Measurements from ENCODE around the gene MDN1.
"Not testable (repeated sequence)": the region's sequence is repeated elsewhere in the genome, so short reads cannot be mapped to it uniquely, and the experiment has no call there.

The MDN1 gene

GRCh38 chr6:89675949-89676748, 143.4 kb downstream of the MDN1 start:
- DNase-seq, result no peak

GRCh38 chr6:89670935-89671565, 148.5 kb downstream of the MDN1 start:
- DNase-seq, result no peak
- in situ Hi-C loops (cut with MboI; ENCODE audit: low pct_unique_long_range_greater_than_20kb, low sequenced_read_pairs), result no loop called here

More at GRCh38 chr6:89675949-89676748, 143.4 kb downstream of the MDN1 start:
- in situ Hi-C loops (cut with MboI; ENCODE audit: low pct_unique_long_range_greater_than_20kb, low sequenced_read_pairs), result no loop called here

- in situ Hi-C loops (cut with MboI; ENCODE audit: low pct_unique_long_range_greater_than_20kb, low sequenced_read_pairs), result no loop called here
- DNase-seq, result no peak
Observed at GRCh38 chr6:89669002-89669401, 150.6 kb downstream of the MDN1 start.

DNA sequence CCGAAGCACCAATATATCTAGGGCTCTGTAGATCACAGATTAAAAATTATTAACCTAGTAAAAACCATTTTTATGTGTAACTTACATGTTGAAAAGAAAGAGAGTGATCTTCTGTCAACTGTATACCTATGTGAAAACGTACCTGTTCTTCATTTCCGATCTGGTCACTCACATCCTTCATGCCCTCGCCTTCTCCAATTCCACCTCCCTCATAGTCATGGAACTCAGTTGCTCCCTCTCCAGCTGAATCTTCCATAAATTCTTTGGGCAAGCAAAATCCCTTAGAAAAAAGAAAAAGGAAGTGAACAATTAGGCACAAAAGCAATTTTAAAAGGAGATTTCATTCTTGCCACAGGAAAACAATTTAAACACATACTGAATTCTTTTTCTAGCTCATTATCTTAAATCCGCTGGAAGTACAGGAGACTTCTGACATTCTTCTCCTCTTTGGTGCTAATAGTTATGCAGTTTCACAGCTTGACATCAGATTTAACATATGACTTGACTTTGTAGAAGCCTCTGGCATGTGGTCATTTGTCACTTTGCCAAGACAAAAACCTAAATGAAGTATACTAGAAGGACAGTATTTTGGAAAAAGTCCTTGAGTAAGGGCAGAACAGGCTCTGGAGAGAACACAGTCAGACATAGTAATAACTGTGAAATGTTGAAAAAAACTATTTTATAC, 151.6 kb downstream of the MDN1 start:
- DNase-seq, result no peak
- in situ Hi-C loops (cut with MboI; ENCODE audit: low pct_unique_long_range_greater_than_20kb, low sequenced_read_pairs), result no loop called here

DNA sequence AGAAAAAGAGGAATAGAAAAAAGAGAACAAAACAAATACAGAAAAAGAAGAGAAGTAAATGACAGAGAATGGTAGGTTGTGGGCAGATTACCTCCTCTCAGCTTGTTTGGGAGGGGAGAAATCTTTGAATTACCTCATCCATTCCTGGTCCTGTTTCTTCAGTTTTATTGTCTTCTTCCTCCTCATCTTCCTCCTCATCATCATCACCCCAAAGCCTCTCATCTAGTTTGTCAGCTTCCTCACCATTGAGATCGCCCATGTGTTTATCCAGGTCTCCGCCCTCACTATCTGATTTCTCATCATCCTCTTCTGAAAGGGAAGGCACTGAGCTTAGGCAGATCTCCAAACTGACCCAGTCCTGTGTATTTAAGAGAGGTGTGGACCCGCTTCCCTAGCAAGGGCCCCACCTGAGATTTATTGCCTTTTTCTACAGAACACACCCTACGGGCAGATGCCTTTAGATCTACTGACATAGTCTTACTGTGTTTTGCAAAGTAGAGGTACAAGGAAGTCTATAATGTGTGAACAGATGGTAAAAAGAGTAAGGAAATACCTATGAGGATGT, 156.9 kb downstream of the MDN1 start:
- no peak for DNase-seq
- in situ Hi-C loops (cut with MboI; ENCODE audit: low pct_unique_long_range_greater_than_20kb, low sequenced_read_pairs), result no loop called here

- DNase-seq, result no peak
- in situ Hi-C loops (cut with MboI; ENCODE audit: low pct_unique_long_range_greater_than_20kb, low sequenced_read_pairs), result no loop called here
Observed at GRCh38 chr6:89661559-89661958, 158.0 kb downstream of the MDN1 start.

GRCh38 chr6:89660981-89661380, 158.6 kb downstream of the MDN1 start:
- DNase-seq, result no peak
- in situ Hi-C loops (cut with MboI; ENCODE audit: low pct_unique_long_range_greater_than_20kb, low sequenced_read_pairs), result no loop called here

- DNase-seq, result no peak
- in situ Hi-C loops (cut with MboI; ENCODE audit: low pct_unique_long_range_greater_than_20kb, low sequenced_read_pairs), result no loop called here
Observed at GRCh38 chr6:89657445-89658158, 162.0 kb downstream of the MDN1 start.

- in situ Hi-C loops (cut with MboI; ENCODE audit: low pct_unique_long_range_greater_than_20kb, low sequenced_read_pairs), result no loop called here
- DNase-seq, result no peak
Observed at GRCh38 chr6:89655122-89655521, 164.5 kb downstream of the MDN1 start.

DNA sequence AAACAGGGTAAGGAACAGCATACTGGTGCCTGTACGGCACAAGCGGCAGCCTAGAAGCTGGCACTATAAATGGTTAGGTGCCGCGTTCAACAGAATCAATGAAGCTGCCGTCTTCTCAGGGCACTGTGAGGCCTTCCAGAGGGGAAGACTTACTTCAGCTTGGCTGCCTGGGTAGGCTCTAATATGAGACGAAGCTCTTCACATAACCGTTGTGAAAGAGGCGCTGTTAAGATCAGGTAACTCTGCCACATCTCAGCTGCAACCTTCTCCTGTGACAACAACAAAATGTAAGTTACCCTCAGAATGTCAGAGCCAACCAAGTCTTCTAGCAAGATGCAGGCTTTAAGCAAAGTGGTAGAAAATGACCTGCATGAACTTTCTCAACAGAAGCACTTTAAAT, 169.0 kb downstream of the MDN1 start:
- in situ Hi-C loops (cut with MboI; ENCODE audit: low pct_unique_long_range_greater_than_20kb, low sequenced_read_pairs), result no loop called here
- no peak for DNase-seq

DNA sequence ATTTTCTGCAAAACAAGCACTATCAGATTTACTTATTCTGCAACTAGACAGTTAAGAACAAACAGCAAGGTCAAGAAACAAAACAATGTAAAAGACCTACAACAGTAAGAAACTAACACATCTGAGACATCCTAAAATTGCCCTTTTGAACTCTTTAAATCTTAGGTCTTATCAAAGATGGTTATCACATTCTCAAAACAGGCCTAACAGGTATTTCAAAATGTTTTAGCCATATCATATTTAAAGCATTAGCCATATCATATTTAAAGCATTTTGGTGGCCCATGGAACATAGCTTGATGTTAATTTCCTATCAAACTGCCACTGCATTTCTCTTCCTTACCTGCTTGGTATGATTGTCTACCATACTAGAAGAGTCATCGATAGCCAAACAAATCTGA, 169.9 kb downstream of the MDN1 start:
- DNase-seq, result no peak
- in situ Hi-C loops (cut with MboI; ENCODE audit: low pct_unique_long_range_greater_than_20kb, low sequenced_read_pairs), result no loop called here

- DNase-seq, result no peak
- in situ Hi-C loops (cut with MboI; ENCODE audit: low pct_unique_long_range_greater_than_20kb, low sequenced_read_pairs), result no loop called here
Observed at GRCh38 chr6:89644864-89645263, 174.7 kb downstream of the MDN1 start.

DNA sequence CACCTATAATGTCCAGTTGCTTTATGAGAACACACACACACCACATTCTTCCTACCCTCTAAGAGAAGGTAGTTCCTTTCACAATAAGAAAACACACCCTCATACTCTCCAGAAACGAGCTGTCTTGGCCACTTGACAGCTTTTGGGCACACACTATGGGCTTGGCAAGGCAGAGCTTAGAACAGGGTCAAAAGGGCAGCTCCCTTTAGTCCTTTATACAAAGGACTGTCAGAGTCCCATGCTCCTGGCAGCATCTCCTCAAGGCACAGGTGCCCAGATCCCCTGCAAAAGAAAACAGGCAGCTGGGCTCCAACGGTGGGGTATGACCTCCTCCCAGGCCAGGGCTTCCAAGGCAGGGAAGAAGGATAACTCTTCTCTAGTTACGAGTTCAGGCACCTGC, 176.2 kb downstream of the MDN1 start:
- DNase-seq, result no peak
- in situ Hi-C loops (cut with MboI; ENCODE audit: low pct_unique_long_range_greater_than_20kb, low sequenced_read_pairs), result no loop called here

DNA sequence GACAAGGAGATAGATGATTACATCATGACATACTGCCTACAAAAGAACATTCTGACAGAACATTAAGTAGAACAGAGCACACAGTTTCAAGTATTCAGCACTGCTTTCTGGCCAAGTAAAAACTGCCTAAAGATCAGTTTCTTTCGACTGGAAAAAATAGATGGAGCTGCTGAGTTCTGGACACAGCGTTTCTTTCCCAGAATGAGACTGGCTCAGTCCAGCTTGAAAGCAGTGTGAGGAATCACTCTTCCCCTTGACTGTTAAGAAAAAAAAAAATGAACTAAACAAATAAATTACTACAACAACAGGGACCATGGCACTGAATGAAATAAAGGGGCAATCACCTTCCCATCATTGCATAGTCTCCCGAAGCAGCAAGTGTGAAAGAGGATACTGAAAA, 176.6 kb downstream of the MDN1 start:
- in situ Hi-C loops (cut with MboI; ENCODE audit: low pct_unique_long_range_greater_than_20kb, low sequenced_read_pairs), result no loop called here
- DNase-seq, result no peak

GRCh38 chr6:89641581-89641980, 178.0 kb downstream of the MDN1 start:
- DNase-seq; in situ Hi-C loops (cut with MboI; ENCODE audit: low pct_unique_long_range_greater_than_20kb, low sequenced_read_pairs): not testable (repeated sequence)

- no peak for DNase-seq
- in situ Hi-C loops (cut with MboI; ENCODE audit: low pct_unique_long_range_greater_than_20kb, low sequenced_read_pairs), result no loop called here
Observed at GRCh38 chr6:89640804-89641203, 178.8 kb downstream of the MDN1 start.

DNA sequence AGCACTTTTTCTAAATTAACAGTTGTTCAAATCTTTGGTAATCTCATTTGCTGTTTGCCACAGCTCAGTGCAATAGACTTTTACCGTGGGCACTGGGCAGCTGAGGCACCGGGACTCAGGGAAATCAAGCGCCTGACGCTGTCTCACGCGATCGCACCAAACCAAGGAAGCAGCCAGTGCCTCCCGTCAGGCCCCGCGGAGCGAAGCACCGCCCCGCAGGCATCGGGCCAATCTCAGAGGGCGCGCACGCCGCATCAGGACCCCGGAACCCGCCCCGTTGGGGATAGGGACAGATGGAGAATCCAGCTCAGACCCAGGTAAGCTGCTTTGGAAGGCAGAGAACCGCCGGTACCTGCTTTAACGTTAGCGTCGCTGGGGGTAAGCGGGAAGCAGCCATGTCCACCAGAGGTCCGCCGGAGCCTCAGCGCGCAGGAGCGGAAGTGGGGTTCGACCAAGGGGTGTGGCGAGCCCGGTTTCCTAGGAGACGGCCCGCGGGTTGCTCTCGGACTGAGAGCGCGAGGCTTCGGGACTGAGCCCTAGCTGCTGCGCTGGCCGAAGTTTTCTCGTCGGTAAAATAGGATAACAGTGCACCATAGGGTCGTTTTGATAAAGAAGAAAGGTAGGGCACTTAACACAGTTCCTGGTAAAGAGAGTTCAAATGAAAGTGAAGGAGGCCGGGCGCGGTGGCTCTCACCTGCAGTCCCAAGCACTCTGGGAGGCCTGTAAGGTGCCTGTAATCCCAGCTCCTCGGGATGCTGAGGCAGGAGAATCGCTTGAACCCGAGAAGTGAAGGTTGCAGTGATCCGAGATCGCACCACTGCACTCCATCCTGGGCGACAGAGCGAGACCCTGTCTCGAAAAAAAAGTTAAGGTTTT, 181.0 kb downstream of the MDN1 start, which contains the start of gene LYRM2:
Gene LYRM2, minus strand, starts transcription at position 428 of the 876 bp plus-strand sequence. Its CDS starts 31 bp downstream, at position 397.
- DNase-seq, result peak; percentile 93
- in situ Hi-C loops (cut with MboI; ENCODE audit: low pct_unique_long_range_greater_than_20kb, low sequenced_read_pairs), result no loop called here

GRCh38 chr6:89637960-89638319, 181.7 kb downstream of the MDN1 start:
- in situ Hi-C loops (cut with MboI; ENCODE audit: low pct_unique_long_range_greater_than_20kb, low sequenced_read_pairs), result no loop called here
- DNase-seq, result no peak

All from KBM-7 (cell line).